AG09319 (cell line): ENCODE results near the gene GALNT1.

Source experiments
- DNase-seq: peaks from one replicate; pipeline ENCODE4 v3.0.0-alpha.2; 2010; ENCODE audit warnings: low read depth; ENCODE audit errors: extremely low read depth
- CTCF ChIP-seq: IDR thresholded peaks from 2 replicates; pipeline ENCODE4 v1.5.1; 2011; ENCODE audit warnings: low read depth, mild to moderate bottlenecking, inconsistent platforms, low read length, moderate library complexity

GALNT1 gene

GRCh38 chr18:35671966-35672603 lies 90.5 kb downstream of the GALNT1 start:
- no peak for DNase-seq
- no peak for TF ChIP-seq CTCF

GRCh38 chr18:35672897-35673296 lies 91.4 kb downstream of the GALNT1 start:
- TF ChIP-seq CTCF: no peak
- no peak for DNase-seq

GRCh38 chr18:35673682-35674081 lies 92.1 kb downstream of the GALNT1 start:
- TF ChIP-seq CTCF: no peak
- DNase-seq: no peak

GRCh38 chr18:35680139-35680551 lies 98.6 kb downstream of the GALNT1 start:
- no peak for TF ChIP-seq CTCF
- no peak for DNase-seq

- DNase-seq: no peak
- no peak for TF ChIP-seq CTCF
Measured at GRCh38 chr18:35682281-35682867, 100.8 kb downstream of the GALNT1 start.

GRCh38 chr18:35683021-35683420 lies 101.5 kb downstream of the GALNT1 start:
- TF ChIP-seq CTCF: no peak
- DNase-seq: no peak

- no peak for DNase-seq
- no peak for TF ChIP-seq CTCF
Measured at GRCh38 chr18:35688757-35689156, 107.2 kb downstream of the GALNT1 start.
